HG02759 (cell line): Measurements from ENCODE around the gene CCT4.
"Not testable (repeated sequence)": the region's sequence is repeated elsewhere in the genome, so short reads cannot be mapped to it uniquely, and the experiment has no call there.

ENCODE experiments used
- ATAC-seq: cut with Tn5 transposase; IDR thresholded peaks from one replicate; pipeline ENCODE4 v1.9.1; 2021; ENCODE audit warnings: mild to moderate bottlenecking, moderate library complexity; ENCODE audit not compliant: unreplicated experiment

The CCT4 gene, protein sequence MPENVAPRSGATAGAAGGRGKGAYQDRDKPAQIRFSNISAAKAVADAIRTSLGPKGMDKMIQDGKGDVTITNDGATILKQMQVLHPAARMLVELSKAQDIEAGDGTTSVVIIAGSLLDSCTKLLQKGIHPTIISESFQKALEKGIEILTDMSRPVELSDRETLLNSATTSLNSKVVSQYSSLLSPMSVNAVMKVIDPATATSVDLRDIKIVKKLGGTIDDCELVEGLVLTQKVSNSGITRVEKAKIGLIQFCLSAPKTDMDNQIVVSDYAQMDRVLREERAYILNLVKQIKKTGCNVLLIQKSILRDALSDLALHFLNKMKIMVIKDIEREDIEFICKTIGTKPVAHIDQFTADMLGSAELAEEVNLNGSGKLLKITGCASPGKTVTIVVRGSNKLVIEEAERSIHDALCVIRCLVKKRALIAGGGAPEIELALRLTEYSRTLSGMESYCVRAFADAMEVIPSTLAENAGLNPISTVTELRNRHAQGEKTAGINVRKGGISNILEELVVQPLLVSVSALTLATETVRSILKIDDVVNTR

DNA sequence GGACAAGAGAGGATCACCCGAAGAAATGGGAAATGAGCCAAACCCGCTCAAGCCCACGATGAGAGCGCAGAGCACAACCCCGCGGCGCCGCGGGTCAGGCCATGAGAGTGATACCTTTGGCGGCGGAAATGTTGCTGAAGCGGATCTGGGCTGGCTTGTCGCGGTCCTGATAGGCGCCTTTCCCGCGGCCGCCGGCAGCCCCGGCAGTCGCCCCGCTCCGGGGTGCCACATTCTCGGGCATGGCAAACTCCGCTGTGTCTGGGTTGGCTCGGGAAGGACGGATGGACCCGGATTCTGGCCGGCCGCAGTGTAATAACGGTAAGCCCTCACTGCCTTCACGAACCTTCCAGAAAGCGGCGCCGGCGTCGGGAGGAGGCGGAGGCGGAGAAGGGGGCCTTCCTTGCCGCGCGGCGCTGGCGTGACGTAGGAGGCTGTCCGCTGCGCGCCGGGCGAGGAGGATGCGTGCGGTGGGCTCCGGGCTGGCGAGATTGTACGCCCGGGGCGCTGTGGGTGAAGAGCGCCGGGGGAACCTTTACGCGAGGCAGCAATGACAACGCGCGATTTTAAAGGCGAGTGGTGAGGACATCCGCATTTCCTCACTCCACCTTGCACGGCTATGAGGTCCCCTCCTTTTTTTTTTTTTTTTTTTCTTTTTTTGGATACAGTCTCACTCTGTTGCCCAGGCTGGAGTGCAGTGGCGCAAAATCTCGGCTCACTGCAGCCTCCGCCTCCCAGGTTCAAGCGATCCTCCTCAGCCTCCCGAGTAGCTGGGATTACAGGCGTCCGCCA lies at the start of gene CCT4:
CCT4 (minus strand) TSS at position 390 of the 789 bp plus-strand sequence; CDS start at position 241, 149 bp downstream.
- peak; percentile 85 for ATAC-seq

DNA sequence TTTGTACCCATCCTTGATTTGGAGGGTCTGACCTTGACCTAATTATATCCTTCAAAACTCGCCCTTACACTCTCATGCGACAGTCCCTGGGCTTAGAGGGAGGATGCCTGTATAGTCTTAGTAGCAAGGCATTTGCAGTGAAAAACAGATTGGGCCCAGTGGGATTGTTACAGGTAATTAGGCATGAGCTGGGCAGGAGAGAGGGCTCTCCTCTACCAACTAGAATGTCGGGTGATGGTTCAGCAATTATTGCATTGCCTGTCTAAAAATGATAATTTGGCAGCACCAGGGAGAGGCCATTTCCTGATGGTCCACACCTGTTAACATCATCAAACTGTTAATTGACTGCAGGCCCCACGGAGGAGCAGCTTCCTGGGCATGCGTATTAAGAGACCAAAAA lies 49.4 kb upstream of the CCT4 start:
- ATAC-seq = no peak

DNA sequence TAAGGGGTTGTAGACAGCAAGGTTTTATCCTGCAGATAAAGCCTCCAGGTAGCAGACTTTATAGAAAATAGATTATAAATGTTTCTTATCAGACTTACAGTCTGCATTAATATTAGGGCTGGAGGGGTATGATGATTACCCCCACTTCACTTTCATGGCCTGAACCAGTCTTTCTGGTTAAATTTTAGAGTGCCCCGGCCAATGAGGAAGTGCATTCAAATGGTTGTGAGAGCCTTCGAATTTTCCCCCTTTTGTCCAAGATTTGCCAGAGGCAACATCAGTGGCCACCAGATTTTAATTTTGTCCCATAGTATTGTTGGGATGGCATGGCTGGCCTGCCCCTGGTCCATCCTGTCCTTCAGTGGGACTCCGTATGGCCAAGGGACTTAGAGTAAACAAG lies 48.6 kb upstream of the CCT4 start:
- no peak for ATAC-seq

DNA sequence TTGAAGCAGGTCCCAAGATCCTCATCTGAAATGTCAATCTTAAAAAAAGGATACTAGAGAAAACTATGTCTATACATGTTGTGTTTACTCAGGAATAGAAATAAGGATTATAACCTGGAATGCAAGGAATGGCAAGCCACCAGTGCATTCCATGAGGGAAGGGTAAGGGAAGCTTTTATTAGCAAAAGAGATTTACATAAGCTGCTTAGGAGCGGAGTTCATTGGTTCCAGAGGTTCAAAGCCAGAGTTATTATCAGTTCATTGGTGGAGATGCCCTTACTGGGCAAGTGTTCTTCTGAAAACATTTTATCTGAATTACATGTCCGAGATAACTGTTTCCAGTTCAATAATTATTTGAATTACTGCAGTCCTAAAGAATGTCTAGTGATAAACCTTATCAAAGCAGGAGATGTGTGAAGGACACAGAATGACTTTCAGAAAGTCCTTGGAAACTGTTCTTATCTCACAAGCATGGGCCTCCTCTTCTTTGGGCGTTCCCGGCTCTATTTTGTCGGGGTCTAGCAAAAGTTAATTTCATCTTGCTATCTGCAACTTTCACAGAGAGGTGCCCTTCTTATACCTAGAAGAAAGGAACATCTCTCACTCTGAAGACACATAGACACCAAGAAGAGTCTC lies 40.5 kb upstream of the CCT4 start:
- no peak for ATAC-seq

DNA sequence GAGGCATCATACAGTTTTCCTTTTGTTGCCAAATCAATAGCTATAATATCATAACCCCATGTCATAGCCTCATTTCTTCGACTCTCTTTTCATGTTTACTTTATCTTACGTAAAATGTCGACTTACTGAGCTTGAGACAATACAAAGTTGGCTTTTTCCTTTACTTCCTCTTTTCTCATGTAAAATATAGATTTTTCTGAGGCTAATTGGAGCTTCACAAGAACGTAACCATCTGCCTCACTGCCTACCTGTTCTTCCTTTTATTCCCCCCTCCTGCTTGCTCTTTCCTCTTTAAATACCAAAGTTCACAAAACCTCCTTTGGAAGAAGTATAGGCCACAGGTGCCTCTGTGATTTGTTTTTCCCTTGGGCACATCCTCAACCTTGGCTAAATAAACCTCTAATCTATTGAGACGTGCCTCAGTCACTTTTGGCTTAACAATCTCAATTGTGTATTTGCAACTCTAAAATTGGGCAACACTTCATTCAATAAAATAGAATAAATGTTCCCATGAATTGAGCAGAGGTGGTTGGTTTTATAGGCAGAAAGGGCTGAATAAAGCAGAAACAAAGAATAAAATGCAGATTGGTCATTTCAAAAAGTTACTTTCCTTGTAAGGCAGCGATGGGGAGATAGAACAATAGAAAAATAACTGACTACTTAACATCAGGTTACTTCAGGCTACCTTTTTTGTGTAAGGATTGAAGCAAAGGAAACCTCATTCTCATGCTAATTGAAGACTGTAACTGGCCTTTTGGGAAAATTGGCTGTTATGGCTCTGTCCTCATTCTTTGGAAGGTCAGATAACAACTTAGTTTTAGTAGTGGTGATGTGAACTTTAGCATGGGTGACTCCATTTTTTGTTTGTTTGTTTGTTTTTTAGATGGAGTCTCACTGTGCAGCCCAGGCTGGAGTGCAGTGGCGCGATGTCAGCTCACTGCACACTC lies 38.3 kb upstream of the CCT4 start:
- ATAC-seq = no peak

DNA sequence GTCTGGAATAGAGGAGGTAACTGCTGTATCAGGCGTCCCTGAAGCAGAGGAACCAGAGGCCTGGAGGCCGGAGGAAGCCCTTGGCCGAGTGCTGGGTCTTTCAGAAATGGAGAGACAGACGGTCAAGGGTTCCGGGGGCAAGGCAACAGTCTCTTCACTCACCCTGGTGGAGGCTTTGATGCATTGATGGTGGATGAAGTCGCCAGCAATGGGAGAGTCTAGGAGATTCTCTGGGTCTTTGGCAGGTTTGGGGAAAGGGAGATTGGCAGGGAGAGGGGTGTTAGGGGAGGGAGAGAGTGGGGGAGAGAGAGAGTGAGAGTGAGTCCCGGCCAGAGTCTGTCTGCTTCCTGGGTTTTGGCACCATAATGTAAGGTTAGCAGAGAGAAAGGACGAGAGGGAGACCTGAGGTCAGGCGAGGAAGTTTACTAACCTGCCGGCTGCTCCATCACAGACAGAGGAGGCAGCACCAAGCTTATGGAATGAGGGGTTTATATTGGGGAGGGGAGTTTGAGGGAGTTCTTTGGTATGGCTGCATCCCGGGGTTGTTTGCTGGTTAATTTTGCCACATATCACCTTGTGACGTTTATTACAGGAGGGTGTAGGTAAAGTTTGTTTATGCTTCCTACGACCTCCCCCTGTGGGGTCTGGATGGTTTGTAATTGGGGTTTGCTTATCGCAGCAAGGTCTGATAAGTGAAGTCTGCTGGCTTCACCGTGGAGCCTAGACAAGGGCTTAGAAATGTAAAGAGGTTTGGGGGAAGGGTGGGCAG lies 36.6 kb upstream of the CCT4 start:
- ATAC-seq = no peak

DNA sequence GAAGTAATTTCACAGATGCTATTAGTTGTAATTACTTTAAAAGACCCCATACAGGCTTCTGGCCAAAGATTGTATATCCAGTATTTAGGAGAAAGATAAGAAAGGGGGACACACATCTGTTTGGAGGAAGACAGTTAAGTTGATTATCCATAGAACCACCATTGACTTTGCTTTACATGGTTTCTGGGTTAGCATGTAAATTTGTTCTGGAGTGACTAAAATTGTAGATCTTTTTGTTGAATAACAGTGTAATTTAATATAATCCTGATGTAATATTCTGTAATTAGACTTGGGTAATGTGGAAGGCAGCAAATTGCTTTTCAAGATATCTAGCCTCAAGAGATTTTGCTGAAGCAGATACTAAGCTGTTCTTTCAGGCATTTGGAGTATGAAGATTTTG lies 34.3 kb upstream of the CCT4 start:
- no peak for ATAC-seq

DNA sequence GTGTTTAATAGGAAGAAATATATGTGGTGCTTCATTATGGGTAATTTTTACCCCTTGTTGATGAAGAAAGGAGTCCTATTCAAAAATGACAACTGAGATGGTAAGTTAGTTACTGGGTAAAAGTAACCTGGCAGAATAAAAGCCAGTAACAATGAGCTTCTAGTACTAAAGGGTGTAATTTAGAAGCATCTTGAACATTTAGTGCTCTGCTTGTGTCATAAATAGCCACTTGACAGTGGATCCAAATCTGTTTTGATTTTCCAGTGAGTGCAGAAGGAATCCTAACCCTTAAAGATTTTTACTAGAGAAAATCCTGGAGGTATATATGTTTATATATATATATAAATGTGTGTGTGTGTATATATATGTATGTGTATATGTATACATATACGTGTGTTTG lies 32.1 kb upstream of the CCT4 start:
- ATAC-seq = no peak

DNA sequence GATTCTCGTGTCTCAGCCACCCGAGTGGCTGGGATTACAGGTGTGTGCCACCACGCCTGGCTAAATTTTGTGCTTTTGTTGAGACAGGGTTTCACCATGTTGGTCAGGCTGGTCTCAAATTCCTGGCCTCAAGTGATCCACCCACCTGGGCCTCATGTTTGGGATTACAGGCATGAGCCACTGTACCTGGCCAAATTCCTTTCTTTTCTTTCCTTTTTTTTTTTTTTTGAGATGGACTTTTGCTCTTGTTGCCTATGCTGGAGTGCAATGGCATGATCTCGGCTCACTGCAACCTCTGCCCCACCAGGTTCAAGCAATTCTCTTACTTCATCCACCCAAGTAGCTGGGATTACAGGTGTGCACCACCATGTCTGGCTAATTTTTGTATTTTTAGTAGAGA lies 26.3 kb upstream of the CCT4 start:
- not testable (repeated sequence) for ATAC-seq

DNA sequence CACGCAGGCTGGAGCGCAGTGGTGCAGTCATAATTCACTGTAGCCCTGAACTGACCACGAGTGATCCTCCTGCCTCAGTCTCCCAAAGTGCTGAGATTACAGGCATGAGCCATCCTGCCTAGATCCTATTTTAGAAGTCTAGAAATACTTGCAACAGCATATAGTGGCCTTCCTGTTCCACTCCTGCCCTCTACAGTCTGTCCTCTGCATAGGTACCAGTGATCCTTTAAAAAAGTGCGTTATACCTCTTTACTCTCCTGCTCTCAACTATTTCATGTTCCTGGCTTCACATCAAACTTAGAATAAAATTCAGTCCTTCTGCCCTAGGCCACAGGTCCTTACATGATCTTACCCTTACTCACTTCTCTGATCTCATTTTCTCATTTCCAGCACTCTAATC lies 23.1 kb upstream of the CCT4 start:
- ATAC-seq = no peak

DNA sequence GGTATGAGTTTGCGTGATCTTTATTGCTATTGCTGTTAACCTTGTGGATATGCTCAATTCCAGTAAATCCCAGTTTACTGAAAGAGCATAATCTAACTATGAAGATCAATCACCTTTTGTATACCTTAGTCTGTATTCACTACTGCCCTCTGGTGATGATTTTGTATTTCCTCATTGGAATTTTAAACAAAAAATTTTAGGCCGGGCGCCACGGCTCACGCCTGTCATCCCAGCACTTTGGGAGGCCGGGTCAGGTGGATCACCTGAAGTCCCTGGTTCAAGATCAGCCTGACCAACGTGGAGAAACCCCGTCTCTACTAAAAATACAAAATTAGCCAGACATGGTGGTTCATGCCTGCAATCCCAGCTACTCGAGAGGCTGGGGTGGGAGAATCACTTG lies 22.1 kb upstream of the CCT4 start:
- ATAC-seq = no peak

DNA sequence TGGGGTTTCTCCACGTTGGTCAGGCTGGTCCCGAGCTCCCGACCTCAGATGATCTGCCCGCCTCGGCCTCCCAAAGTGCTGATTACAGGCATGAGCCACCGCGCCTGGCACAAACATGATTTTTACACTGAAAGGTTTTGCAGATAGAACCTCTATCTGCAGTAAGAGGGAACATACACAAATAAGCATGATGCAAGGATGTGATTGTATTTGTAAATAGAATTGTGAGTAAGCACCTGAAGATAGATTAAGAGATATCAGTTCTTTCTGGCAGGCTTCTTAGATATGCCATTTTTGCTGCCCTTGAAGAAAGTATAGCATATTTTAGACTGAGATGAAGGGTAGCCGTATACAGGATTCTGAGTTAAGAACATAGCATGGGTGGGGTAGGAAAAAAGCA lies 20.7 kb upstream of the CCT4 start:
- ATAC-seq = no peak

DNA sequence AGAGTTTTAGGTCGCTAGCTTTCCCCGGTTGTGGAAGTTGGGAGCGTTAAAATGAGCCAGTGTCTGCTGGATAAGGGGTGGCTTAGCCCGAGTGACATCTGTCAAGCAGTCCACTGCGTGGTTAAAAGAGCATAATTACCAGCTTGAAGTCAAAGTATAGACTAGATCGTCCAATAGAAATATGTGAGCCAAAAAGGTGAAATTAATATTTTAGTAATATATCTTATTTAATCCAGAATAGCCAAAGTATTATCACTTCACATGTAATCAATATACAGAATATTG lies 17.7 kb upstream of the CCT4 start:
- ATAC-seq = peak; percentile 9

DNA sequence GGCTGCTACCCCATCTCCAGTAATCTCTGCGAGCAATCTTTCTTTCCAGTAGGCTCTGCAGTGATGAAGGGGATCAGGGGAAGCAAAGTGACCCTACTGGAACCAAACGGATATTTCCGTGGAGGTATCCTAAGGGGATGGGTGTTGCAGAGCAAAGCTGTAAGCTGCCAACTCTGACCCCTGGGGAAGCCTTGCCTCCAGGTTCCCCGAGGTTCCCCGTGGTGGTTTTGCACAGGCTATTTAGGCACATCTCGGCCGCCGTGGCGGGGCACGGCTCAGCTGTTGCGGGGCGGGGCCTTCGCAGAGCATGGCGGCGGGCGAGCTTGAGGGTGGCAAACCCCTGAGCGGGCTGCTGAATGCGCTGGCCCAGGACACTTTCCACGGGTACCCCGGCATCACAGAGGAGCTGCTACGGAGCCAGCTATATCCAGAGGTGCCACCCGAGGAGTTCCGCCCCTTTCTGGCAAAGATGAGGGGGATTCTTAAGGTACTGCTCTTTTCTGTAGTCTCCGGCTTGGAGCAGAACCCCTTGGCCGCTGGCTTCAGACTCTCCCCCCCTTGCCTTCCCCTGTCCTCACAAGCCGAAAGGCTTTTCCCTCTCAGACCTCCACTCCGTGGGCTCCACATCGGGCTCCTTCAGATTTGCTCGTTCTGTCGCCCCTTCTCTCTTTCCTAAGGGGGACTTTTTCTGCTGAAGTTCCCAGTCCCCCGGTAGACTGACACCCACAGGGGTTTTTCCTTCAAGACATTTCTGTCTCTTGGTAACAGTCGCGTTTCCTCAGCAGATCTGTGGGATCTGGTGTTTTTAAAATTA lies 17.1 kb upstream of the CCT4 start, which contains the start of gene COMMD1:
COMMD1 (plus strand) TSS at position 303 of the 814 bp plus-strand sequence; CDS start at position 308, 5 bp downstream.
- ATAC-seq = peak; percentile 100

DNA sequence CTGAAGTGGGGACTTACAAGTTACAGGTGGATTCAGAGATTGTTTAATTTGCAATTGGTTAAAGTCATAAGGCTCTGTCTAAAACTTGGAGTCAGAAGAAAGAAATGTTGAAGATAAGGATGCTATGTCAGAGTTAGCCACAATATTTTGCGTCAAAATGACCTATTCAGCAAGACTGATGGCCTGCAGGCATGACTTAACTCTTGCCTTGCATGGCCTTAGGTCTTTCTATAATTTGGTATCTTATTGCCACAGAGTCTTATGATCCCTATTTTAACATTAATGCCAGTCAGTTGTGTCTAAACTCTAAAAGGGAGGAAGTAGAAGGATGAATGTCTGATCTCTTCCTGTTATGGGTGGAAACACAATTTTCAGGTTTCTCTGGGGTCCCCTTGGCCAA lies 11.8 kb upstream of the CCT4 start:
- ATAC-seq = no peak

DNA sequence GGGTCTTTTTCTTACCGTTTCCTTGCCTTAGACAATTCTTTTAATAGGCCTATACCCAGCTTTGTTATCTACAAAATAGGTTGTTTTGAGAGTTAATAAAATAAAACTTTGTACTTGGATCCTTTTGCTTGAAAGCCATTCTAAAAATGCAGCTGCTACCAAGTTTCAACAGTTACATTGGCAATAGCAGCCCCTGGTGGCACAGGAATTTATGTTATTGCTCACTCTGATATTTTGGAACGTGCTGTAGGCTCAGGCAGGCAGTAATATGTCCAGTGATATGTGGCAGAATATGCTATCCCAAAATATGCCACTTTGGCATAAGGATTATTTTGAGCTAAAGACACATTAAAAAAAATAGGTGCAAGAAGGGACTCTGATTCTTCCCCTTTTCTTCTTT lies 10.4 kb upstream of the CCT4 start:
- ATAC-seq = no peak

DNA sequence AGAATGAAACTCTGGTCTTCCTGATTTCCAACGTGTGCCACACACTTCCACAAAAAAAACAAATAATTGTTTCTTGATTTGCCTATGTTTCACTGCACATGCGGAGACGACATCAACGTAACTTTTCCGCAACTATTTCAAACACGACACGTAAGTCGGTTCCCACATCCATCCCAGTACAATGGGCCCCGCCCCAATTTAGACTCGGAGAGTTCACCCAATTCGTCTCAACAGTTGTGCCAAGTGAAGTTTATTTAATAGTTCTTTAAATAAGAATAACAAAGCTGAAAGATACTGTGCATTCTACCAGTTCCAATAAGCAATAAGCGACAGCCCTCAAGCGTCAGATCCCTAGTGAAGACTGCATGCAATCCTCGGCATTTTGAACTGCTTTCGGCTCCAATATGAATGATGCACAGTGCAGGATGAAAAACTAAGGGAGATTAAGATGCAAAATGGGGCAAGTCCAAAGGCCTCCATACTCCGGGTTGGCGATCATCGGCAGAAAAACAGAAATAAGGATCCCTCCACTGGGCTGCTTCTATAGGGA lies 664 bp downstream of the CCT4 start:
- ATAC-seq = no peak

DNA sequence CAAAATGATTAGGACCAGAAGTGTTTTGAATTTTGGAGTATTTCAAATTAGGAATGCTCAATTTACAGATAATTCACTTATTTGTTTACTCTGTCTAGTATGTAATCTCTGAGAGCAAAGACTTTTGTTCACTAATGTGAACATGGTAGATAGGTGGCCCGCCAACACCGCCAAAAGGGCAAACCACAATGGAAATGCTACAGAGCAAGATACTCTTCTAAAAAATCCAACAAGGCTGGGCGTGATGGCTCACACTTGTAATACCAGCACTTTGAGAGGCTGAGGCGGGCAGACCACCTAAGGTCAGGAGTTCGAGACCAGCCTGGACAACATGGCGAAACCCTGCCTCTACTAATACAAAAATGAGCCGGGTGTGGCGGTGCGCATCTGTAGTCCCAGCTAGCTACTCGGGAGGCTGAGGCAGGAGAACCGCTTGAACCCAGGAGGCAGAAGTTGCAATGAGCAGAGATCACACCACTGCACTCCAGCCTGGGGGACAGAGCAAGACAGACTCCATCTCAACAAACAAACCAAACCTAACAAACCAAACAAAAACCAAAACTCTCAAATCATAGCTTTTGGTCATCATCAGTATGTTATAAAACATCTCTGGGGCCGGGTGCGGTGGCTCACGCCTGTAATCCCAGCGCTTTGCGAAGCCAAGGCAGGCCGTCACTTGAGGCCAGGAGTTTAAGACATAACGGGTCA lies 2.4 kb downstream of the CCT4 start:
- ATAC-seq = no peak
